GF-D8 (cell line): Measurements from ENCODE around the gene PNPLA6.

Experiments
- DNase-seq: peaks from one replicate; lab custom pipeline; 2025; lab: John Stamatoyannopoulos, UW

Gene PNPLA6

GRCh38 chr19:7515645-7516151 is 19.8 kb upstream of the PNPLA6 start, which contains the start of gene ZNF358:
Gene ZNF358 (plus strand): TSS chr19:7516103. CDS start chr19:7519243, 3,140 bp downstream.
- no peak for DNase-seq

DNA sequence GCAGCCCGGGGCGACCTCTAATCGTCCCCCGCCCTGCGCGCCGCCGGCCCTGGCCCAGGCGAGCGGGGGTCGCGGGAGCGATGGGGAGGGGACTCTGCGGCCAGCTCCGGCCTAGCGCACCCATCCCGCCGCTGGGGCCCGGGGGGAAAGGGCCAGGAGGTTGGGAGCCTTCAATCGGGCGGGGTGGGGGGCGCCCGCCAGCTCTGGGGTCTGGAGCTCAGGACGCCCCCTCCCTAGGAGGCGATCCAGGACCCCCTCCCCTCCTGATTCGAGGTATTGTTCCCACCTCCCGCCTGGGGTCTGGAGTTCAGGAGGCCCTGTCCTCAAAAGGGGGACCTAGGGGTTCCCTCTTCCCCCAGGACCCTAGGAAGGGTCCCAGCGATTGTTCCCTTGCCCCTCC is 19.2 kb upstream of the PNPLA6 start:
- DNase-seq, result no peak

DNA sequence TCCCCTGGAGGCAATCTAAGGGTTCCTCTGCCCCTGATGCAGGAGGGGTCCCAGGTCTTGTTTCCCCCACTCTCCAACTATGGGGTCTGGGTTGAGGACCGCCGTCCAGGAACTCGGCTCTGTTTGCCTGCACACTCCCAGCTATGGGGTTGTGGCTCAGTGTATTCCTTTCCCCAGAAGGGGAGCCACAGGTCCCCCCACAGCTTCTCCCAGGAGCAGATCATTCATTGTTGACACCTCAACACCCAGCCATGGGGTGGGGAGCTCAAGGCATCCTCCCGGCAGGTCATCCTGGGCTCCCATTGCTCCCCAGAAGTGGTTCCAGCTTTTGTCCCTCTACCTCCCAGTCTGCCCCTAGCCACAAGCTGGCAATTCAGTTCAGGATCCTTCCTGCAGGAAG is 18.6 kb upstream of the PNPLA6 start:
- no peak for DNase-seq

DNA sequence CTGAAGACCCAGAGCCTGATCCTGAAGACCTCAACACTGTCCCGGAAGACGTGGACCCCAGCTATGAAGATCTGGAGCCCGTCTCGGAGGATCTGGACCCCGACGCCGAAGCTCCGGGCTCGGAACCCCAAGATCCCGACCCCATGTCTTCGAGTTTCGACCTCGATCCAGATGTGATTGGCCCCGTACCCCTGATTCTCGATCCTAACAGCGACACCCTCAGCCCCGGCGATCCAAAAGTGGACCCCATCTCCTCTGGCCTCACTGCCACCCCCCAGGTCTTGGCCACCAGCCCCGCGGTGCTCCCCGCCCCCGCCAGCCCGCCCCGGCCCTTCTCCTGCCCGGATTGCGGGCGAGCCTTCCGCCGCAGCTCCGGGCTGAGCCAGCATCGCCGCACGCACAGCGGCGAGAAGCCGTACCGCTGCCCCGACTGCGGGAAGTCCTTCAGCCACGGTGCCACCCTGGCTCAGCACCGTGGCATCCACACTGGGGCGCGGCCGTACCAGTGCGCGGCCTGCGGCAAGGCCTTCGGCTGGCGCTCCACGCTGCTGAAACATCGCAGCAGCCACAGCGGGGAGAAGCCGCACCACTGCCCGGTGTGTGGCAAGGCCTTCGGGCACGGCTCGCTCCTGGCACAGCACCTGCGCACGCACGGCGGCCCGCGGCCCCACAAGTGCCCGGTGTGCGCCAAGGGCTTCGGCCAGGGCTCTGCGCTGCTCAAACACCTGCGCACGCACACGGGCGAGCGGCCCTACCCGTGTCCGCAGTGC is 16.0 kb upstream of the PNPLA6 start:
- no peak for DNase-seq

GRCh38 chr19:7520131-7521051 is 15.1 kb upstream of the PNPLA6 start:
- no peak for DNase-seq

GRCh38 chr19:7521551-7522071 is 13.9 kb upstream of the PNPLA6 start:
- no peak for DNase-seq

GRCh38 chr19:7522072-7522922 is 13.2 kb upstream of the PNPLA6 start, which contains the start of gene MCOLN1:
Gene MCOLN1 (plus strand): TSS chr19:7522624. CDS start chr19:7522751, 127 bp downstream.
- DNase-seq, result peak; percentile 69

DNA sequence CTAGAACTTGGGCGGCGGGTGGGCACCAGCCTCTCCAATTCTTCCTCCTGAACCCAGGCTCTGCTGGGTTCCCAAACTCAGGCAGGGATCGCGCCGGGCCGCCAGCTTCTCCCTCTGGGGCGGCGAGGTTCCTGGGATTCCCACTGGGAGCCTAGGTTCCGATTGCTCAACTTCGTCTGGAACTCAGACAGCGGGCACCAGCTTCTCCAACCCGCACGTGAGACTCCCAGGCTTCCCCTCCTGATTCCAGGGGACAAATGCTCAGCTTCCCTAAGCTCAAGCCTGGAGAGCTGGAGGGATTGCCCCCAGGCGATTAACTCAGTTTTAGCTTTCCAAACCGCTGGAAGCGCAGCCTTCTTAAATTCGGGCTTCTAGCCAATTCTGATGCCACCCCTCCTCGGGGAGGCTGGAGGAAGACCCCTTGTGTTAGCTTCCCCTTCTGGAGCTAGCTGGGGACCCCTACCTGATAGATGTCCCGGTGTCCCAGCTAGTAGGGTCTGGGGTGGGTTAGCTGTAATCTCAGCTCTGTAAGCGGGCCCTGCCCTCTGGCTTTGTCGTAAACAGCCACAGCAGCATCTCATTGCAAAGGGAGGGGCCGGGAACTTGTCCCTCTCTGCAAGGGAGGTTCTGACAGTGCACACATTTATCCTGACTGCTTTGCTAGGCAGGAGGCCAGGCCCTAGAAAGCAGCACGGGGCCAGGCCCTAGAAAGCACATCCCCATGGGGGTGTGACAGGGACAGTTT is 12.4 kb upstream of the PNPLA6 start:
- DNase-seq, result no peak

DNA sequence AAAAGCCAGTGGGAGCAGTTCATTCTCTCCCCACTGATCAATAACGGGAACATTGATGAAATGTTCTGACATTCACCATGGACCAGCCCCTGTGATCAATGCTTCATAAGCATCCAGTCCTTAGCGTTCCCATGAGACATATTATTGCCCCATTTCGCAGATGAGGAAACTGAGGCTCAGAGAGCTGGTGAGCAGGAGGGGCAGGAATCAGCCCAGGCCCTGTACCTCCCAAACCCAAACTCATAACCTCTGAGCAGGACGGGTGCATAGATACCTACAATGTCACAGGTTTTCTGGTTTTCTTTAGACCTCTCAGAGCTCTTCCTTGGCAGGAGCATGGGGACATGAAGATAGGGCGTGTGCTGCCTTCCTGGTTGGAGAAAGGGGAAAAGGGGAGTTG is 11.0 kb upstream of the PNPLA6 start:
- DNase-seq, result no peak

DNA sequence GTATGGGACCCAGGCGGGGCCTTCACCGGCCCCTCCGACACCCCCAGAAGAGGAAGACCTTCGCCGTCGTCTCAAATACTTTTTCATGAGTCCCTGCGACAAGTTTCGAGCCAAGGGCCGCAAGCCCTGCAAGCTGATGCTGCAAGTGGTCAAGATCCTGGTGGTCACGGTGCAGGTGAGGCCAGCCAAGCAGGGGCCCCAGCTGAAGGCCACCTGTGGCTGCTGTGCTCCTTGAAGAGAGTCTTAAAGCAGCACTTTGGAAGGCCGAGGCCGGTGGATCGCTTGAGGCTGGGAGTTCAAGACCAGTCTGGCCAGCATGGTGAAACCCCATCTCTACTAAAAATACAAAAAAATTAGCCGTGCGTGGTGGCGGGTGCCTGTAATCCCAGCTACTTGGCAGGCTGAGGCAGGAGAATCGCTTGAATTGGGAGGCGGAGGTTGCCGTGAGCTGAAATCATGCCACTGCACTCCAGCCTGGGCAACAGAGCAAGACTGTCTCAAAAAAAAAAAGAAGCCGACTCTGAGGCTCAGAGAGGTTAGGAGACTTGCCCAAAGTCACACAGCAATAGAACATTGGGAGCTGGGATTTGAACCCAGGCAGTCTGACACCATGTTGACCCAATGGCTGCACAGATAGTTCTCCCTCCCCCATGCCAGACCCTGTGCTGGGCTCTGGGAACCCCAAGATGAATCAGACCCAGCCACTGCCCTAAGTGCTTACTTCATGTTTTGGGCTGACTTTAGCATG is 10.4 kb upstream of the PNPLA6 start:
- DNase-seq, result no peak

DNA sequence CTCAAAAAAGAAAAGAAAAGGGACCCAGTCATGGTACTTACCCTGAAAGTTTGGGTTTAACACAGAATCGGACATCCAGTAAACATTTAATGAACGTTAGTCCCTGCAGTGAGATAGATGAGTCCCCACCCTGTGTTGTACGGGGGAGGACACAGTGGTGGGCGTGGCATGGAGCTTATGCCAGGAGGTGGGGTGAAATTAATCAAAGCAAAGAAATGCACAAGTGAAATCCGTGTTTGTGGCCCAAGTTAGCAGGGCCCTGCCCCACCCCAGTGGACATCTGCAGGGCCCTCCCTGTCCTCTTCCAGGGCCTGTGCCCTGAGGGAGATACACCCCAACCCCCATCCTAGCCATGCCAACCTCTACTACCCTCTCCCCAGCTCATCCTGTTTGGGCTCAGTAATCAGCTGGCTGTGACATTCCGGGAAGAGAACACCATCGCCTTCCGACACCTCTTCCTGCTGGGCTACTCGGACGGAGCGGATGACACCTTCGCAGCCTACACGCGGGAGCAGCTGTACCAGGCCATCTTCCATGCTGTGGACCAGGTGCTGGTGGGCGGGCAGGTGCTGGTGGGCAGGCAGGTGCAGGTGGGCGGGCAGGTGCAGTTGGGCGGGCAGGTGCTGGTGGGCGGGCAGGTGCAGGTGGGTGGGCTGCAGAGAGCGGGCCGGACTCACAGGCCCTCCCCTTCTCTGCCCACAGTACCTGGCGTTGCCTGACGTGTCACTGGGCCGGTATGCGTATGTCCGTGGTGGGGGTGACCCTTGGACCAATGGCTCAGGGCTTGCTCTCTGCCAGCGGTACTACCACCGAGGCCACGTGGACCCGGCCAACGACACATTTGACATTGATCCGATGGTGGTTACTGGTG is 9.2 kb upstream of the PNPLA6 start:
- no peak for DNase-seq

- DNase-seq, result no peak
These were observed 7.9 kb upstream of the PNPLA6 start for GRCh38 chr19:7527516-7528191.

DNA sequence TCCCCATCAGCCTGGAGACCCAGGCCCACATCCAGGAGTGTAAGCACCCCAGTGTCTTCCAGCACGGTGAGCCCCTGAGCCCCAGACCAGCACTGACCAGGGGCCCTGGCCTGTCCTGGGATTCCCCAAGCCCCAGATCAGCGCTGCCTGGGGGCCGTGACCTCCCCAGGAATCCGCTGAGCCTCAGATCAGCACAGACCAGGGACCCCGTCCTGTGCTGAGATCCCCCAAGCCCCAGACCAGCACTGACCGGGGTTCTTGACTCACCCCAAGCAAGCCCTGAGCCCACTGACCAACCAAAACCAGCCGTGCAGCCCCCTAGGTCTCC is 7.4 kb upstream of the PNPLA6 start:
- DNase-seq, result no peak

DNA sequence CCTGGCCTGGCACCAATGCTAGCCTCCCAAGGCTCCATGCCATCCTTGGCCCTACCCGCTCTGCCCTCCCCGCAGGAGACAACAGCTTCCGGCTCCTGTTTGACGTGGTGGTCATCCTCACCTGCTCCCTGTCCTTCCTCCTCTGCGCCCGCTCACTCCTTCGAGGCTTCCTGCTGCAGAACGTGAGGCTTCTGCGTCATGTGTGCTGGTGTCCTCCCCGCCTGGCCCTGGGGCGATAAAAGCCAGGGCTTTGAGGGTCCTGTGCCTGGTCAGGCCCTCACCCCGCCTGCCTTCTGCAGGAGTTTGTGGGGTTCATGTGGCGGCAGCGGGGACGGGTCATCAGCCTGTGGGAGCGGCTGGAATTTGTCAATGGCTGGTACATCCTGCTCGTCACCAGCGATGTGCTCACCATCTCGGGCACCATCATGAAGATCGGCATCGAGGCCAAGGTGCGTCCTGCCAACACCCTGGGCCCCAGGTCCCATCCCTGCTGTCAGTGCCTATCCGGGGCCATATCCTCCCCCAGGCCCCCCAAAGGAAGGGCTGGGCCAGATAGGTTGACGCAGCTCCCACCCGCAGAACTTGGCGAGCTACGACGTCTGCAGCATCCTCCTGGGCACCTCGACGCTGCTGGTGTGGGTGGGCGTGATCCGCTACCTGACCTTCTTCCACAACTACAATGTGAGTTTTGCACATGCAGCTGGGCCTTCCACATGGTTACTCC is 6.8 kb upstream of the PNPLA6 start:
- DNase-seq, result no peak

DNA sequence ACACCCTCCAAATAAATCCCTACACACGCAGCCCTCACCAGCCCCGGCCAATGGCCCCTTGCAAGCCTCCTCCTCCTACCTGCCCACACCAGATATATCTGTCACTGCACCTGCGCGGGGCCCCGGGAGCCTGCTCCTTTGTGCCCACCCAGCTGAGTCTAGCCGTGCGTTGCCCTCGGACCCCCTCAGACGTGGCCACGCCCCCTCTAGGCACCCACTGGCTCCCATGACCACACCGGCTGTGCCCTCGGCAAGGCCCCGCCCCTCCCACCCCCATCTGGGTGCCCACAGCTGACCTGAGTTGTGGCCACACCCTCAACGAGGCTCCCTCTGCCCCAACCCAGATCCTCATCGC is 6.3 kb upstream of the PNPLA6 start:
- no peak for DNase-seq

DNA sequence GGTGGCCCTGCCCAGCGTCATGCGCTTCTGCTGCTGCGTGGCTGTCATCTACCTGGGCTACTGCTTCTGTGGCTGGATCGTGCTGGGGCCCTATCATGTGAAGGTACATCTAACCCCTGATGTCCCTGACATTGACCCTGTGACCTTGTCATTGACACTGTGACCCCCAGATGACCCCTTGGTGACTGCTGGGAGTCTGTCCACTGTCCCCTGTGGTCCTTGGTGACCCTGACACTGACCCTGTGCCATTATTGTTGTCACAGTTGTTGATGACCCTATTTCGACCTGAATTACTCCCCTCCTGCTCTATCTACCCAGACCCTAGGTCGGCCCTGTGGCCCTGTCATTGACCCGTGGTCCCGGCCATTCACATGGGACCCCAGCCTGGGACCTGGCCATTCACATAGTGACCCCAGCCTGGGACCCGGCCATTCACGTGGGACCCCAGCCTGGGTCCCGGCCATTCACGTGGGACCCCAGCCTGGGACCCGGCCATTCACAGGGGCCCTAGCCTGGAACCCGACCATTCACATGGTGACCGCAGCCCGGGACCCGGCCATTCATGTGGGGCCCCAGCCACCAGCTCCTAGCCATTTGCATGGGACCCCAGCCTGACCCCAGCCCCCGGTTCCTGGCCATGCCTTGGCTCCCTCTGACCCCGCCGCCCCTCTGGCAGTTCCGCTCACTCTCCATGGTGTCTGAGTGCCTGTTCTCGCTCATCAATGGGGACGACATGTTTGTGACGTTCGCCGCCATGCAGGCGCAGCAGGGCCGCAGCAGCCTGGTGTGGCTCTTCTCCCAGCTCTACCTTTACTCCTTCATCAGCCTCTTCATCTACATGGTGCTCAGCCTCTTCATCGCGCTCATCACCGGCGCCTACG is 5.7 kb upstream of the PNPLA6 start:
- DNase-seq, result no peak

GRCh38 chr19:7533281-7533885 is 2.1 kb upstream of the PNPLA6 start:
- no peak for DNase-seq
